GM19438 (cell line): Measurements from ENCODE around the gene NCKAP5.
"Not testable (repeated sequence)": the region's sequence is repeated elsewhere in the genome, so short reads cannot be mapped to it uniquely, and the experiment has no call there.

ENCODE experiments used
- ATAC-seq: cut with Tn5 transposase; IDR thresholded peaks from one replicate; pipeline ENCODE4 v1.9.1; 2021; ENCODE audit warnings: low read depth; ENCODE audit not compliant: unreplicated experiment

NCKAP5 gene

GRCh38 chr2:133247631-133248030 is 320.6 kb downstream of the NCKAP5 start:
- no peak for ATAC-seq

GRCh38 chr2:133241224-133241571 is 327.1 kb downstream of the NCKAP5 start:
- ATAC-seq: no peak

- no peak for ATAC-seq
Observed at GRCh38 chr2:133240491-133241223, 327.6 kb downstream of the NCKAP5 start.

- no peak for ATAC-seq
Observed at GRCh38 chr2:133235968-133236367, 332.3 kb downstream of the NCKAP5 start.

- ATAC-seq: no peak
Observed at GRCh38 chr2:133232556-133232955, 335.7 kb downstream of the NCKAP5 start.

GRCh38 chr2:133231264-133231663 is 337.0 kb downstream of the NCKAP5 start:
- ATAC-seq: no peak

- ATAC-seq: no peak
Observed at GRCh38 chr2:133229974-133230373, 338.3 kb downstream of the NCKAP5 start.

- ATAC-seq: no peak
Observed at GRCh38 chr2:133223226-133223625, 345.0 kb downstream of the NCKAP5 start.

GRCh38 chr2:133221398-133221797 is 346.9 kb downstream of the NCKAP5 start:
- no peak for ATAC-seq

- no peak for ATAC-seq
Observed at GRCh38 chr2:133218204-133218603, 350.1 kb downstream of the NCKAP5 start.

- no peak for ATAC-seq
Observed at GRCh38 chr2:133215477-133215876, 352.8 kb downstream of the NCKAP5 start.

GRCh38 chr2:133213651-133214050 is 354.6 kb downstream of the NCKAP5 start:
- ATAC-seq: no peak

- ATAC-seq: no peak
Observed at GRCh38 chr2:133209325-133209724, 358.9 kb downstream of the NCKAP5 start.

GRCh38 chr2:133206666-133207065 is 361.6 kb downstream of the NCKAP5 start:
- not testable (repeated sequence) for ATAC-seq

- no peak for ATAC-seq
Observed at GRCh38 chr2:133204421-133204820, 363.8 kb downstream of the NCKAP5 start.

GRCh38 chr2:133200684-133201421 is 367.4 kb downstream of the NCKAP5 start:
- no peak for ATAC-seq

- ATAC-seq: no peak
Observed at GRCh38 chr2:133198678-133199077, 369.6 kb downstream of the NCKAP5 start.

- ATAC-seq: no peak
Observed at GRCh38 chr2:133197156-133197555, 371.1 kb downstream of the NCKAP5 start.

- ATAC-seq: no peak
Observed at GRCh38 chr2:133194777-133195335, 373.4 kb downstream of the NCKAP5 start.

GRCh38 chr2:133194362-133194655 is 374.0 kb downstream of the NCKAP5 start:
- ATAC-seq: no peak

- no peak for ATAC-seq
Observed at GRCh38 chr2:133193544-133194361, 374.5 kb downstream of the NCKAP5 start.
